Panc1 (cell line): Measurements from ENCODE around the gene MACROD2.

Experiments
- POLR2AphosphoS5 ChIP-seq: IDR thresholded peaks from 2 replicates; pipeline ENCODE4 v1.6.1; 2012; ENCODE audit warnings: mild to moderate bottlenecking, low read depth, low read length, moderate library complexity
- TCF7L2 ChIP-seq: IDR thresholded peaks from 2 replicates; pipeline ENCODE4 v1.6.1; 2011; ENCODE audit warnings: mild to moderate bottlenecking, low read depth, low read length, inconsistent platforms
- TF ChIP-seq, protein P1 (sequence below): fragments of 450-650 bp; IDR thresholded peaks from 2 replicates; pipeline ENCODE4 v1.5.1; 2017; ENCODE audit warnings: mild to moderate bottlenecking
- TF ChIP-seq, protein P2 (sequence below), 2 experiments: IDR thresholded peaks; 2 replicates each; pipeline ENCODE4 v1.6.1; 2011 to 2012; ENCODE audit warnings: low read depth in 2 of 2, control low read depth in 1 of 2, low read length in 1 of 2, mild to moderate bottlenecking in 1 of 2, moderate library complexity in 1 of 2; ENCODE audit not compliant: insufficient read depth in 1 of 2

DNA sequence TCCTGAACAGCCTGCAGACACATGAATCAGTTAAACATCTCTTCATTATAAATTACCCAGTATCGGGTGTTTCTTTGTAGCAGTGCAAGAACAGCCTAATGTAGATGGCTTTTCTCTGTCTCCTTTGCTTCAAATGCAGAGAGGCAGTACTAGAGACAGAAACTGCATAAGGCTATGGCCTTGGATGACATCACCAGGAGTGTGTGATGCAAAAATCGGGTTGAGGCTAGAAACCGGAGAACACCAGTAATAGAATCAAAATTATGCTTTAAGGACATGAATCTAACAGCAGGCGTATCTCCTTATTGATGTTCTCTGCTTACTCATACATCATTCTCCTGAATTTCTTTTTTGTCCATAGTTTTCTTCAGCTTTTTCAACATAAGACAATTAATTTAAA is 391.4 kb downstream of the MACROD2 start:
- TF ChIP-seq, protein P1, sequence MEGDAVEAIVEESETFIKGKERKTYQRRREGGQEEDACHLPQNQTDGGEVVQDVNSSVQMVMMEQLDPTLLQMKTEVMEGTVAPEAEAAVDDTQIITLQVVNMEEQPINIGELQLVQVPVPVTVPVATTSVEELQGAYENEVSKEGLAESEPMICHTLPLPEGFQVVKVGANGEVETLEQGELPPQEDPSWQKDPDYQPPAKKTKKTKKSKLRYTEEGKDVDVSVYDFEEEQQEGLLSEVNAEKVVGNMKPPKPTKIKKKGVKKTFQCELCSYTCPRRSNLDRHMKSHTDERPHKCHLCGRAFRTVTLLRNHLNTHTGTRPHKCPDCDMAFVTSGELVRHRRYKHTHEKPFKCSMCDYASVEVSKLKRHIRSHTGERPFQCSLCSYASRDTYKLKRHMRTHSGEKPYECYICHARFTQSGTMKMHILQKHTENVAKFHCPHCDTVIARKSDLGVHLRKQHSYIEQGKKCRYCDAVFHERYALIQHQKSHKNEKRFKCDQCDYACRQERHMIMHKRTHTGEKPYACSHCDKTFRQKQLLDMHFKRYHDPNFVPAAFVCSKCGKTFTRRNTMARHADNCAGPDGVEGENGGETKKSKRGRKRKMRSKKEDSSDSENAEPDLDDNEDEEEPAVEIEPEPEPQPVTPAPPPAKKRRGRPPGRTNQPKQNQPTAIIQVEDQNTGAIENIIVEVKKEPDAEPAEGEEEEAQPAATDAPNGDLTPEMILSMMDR = no peak
- TF ChIP-seq POLR2AphosphoS5 = no peak
- no peak for TF ChIP-seq TCF7L2
- TF ChIP-seq, protein P2, sequence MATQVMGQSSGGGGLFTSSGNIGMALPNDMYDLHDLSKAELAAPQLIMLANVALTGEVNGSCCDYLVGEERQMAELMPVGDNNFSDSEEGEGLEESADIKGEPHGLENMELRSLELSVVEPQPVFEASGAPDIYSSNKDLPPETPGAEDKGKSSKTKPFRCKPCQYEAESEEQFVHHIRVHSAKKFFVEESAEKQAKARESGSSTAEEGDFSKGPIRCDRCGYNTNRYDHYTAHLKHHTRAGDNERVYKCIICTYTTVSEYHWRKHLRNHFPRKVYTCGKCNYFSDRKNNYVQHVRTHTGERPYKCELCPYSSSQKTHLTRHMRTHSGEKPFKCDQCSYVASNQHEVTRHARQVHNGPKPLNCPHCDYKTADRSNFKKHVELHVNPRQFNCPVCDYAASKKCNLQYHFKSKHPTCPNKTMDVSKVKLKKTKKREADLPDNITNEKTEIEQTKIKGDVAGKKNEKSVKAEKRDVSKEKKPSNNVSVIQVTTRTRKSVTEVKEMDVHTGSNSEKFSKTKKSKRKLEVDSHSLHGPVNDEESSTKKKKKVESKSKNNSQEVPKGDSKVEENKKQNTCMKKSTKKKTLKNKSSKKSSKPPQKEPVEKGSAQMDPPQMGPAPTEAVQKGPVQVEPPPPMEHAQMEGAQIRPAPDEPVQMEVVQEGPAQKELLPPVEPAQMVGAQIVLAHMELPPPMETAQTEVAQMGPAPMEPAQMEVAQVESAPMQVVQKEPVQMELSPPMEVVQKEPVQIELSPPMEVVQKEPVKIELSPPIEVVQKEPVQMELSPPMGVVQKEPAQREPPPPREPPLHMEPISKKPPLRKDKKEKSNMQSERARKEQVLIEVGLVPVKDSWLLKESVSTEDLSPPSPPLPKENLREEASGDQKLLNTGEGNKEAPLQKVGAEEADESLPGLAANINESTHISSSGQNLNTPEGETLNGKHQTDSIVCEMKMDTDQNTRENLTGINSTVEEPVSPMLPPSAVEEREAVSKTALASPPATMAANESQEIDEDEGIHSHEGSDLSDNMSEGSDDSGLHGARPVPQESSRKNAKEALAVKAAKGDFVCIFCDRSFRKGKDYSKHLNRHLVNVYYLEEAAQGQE (IDR thresholded peaks at IDR 0.05; ENCODE audit: insufficient read depth in 1 of 2, low read depth in 2 of 2, low read length in 1 of 2) = no peak
